ENCODE measurements around the gene PARK7. TPM values are rescaled to one million over a fixed set of nuclear protein-coding genes. Genes with fewer than 3 reads are reported as not detected.
"Not testable (repeated sequence)": the region's sequence is repeated elsewhere in the genome, so short reads cannot be mapped to it uniquely, and the experiment has no call there.

Gene PARK7
- total RNA-seq, 6 experiments from 2014 or later, result 331 to 377 (median 362) TPM

GRCh38 chr1:7919880-7920279 lies 41.6 kb upstream of the PARK7 start:
- peaks cover 5% of the 10 kb centered on the region for H3K27me3 Mint-ChIP-seq (ENCODE audit: insufficient read depth)
- DNase-seq, result no peak
- TF ChIP-seq CTCF (IDR thresholded peaks at IDR 0.05), result no peak
- H3K9me3 Mint-ChIP-seq, result no peaks in the 10 kb centered on the region
- H3K4me3 Mint-ChIP-seq, result no peak overlapping the region
- peaks cover 24% of the 10 kb centered on the region for H3K4me1 Mint-ChIP-seq (ENCODE audit: low read depth)
- no peaks in the 10 kb centered on the region for H3K36me3 Mint-ChIP-seq (ENCODE audit: low read depth)
- H3K27ac Mint-ChIP-seq, result no peak overlapping the region

GRCh38 chr1:7921796-7922195 lies 39.7 kb upstream of the PARK7 start:
- TF ChIP-seq CTCF (IDR thresholded peaks at IDR 0.05), result no peak
- Mint-ChIP-seq H3K36me3 (ENCODE audit: low read depth) (no peaks in the 10 kb centered on the region), H3K27me3 (ENCODE audit: insufficient read depth) (peaks cover 16% of the 10 kb centered on the region), H3K4me3 (peak overlapping the region; percentile 46), H3K9me3 (no peaks in the 10 kb centered on the region), H3K27ac (peak overlapping the region; percentile 70), H3K4me1 (ENCODE audit: low read depth) (peaks cover 24% of the 10 kb centered on the region)
- DNase-seq, result no peak

GRCh38 chr1:7922301-7922700 lies 39.2 kb upstream of the PARK7 start:
- no peak for TF ChIP-seq CTCF (IDR thresholded peaks at IDR 0.05)
- DNase-seq, result peak; percentile 51
- Mint-ChIP-seq H3K27ac (peak overlapping the region; percentile 70), H3K27me3 (ENCODE audit: insufficient read depth) (peaks cover 18% of the 10 kb centered on the region), H3K9me3 (no peaks in the 10 kb centered on the region), H3K4me1 (ENCODE audit: low read depth) (peaks cover 24% of the 10 kb centered on the region), H3K36me3 (ENCODE audit: low read depth) (no peaks in the 10 kb centered on the region), H3K4me3 (peak overlapping the region; percentile 46)

GRCh38 chr1:7927061-7927460 lies 34.5 kb upstream of the PARK7 start:
- H3K9me3 Mint-ChIP-seq; H3K4me3 Mint-ChIP-seq; H3K36me3 Mint-ChIP-seq (ENCODE audit: low read depth); H3K4me1 Mint-ChIP-seq (ENCODE audit: low read depth); DNase-seq; H3K27ac Mint-ChIP-seq: not testable (repeated sequence)
- H3K27me3 Mint-ChIP-seq (ENCODE audit: insufficient read depth), result peaks cover 37% of the 10 kb centered on the region

GRCh38 chr1:7928247-7928646 lies 33.3 kb upstream of the PARK7 start:
- no peak for TF ChIP-seq CTCF (IDR thresholded peaks at IDR 0.05)
- Mint-ChIP-seq H3K4me3 (no peak overlapping the region), H3K36me3 (ENCODE audit: low read depth) (no peaks in the 10 kb centered on the region)

GRCh38 chr1:7929637-7930036 lies 31.9 kb upstream of the PARK7 start:
- Mint-ChIP-seq H3K4me1 (ENCODE audit: low read depth) (no peaks in the 10 kb centered on the region), H3K4me3 (no peak overlapping the region), H3K27ac (no peak overlapping the region), H3K27me3 (ENCODE audit: insufficient read depth) (peaks cover 44% of the 10 kb centered on the region), H3K9me3 (no peaks in the 10 kb centered on the region), H3K36me3 (ENCODE audit: low read depth) (no peaks in the 10 kb centered on the region)
- no peak for TF ChIP-seq CTCF (IDR thresholded peaks at IDR 0.05)
- no peak for DNase-seq

More at GRCh38 chr1:7928247-7928646, 33.3 kb upstream of the PARK7 start:
- H3K9me3 Mint-ChIP-seq, result no peaks in the 10 kb centered on the region
- H3K27me3 Mint-ChIP-seq (ENCODE audit: insufficient read depth), result peaks cover 39% of the 10 kb centered on the region
- H3K27ac Mint-ChIP-seq, result no peak overlapping the region
- DNase-seq, result no peak
- H3K4me1 Mint-ChIP-seq (ENCODE audit: low read depth), result no peaks in the 10 kb centered on the region

Measured in HFFc6 (cell line).